NT2/D1 (cell line): ENCODE measurements around the gene CUL3.

ENCODE experiments used
- YY1 ChIP-seq: IDR thresholded peaks from 2 replicates; pipeline ENCODE4 v1.6.1; 2011; ENCODE audit not compliant: insufficient read length, insufficient read depth
- ZNF274 ChIP-seq: IDR thresholded peaks from 2 replicates; pipeline ENCODE4 v1.6.1; 2011; ENCODE audit warnings: mild to moderate bottlenecking, low read depth, low read length

DNA sequence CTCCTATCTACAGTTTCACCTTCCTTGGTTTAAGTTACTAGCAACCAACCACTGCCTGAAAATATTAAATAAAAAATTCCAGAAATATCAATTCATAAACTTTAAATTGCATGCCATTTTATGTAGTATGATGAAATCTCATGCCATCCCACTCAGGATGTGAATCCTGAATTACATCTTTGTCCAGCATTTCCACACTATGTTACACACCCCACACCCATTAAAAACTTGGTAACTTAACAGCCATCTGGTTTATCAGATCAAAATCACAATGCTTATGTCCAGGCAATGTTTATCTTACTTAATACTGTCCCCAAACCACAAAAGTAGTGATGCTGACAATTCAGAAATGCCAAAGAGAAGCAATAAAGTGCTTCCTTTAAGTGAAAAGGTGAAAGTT is 21.6 kb downstream of the CUL3 start:
- TF ChIP-seq YY1, result no peak
- no peak for TF ChIP-seq ZNF274
